ENCODE data around the gene EML6.

Gene EML6

DNA sequence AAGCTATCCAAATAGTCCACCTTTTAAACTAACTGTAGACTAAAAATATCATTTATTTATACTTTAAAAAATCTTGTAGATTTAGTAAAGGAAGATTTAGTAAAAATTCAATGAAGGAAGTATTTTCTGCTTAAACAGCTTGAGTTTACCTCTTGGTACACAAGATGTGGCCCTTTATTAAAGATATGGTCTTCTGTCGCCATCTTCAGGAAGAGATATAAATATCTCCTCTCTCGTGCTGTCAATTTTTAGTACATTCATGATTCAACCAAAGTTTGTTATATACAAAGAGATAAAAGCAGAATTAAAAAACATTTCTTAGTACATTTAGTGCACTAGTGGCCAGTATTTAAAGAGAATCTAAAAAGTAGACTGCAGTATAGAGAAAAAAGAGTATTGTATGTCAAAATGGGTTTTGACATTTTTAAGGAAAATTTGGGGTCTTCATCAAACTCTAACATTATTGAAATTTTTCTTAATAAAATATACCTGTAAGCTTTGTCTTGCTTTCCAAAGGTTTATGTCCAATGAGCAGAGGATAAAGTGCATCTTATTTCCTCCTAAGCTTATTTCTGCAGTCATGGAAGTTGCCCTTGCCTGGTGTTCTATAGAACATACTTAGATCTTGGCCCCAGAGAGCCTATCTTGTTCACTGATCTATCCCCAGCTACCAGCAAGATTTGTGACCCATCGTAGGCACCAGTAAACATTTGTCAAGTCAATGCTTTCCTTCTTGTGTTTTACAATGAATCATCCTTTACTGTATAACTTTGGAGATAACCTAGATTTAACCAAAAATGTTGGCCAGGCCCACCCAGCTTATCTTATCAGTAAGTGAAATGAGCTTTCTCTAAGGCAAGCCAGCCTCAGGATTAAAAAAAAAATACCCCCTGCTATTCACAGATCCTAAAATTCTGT, 18.5 kb upstream of the EML6 start:
- H3K4me3 ChIP-seq (ENCODE audit: low read depth, low read length): no peak overlapping the region
- TF ChIP-seq, protein P1, sequence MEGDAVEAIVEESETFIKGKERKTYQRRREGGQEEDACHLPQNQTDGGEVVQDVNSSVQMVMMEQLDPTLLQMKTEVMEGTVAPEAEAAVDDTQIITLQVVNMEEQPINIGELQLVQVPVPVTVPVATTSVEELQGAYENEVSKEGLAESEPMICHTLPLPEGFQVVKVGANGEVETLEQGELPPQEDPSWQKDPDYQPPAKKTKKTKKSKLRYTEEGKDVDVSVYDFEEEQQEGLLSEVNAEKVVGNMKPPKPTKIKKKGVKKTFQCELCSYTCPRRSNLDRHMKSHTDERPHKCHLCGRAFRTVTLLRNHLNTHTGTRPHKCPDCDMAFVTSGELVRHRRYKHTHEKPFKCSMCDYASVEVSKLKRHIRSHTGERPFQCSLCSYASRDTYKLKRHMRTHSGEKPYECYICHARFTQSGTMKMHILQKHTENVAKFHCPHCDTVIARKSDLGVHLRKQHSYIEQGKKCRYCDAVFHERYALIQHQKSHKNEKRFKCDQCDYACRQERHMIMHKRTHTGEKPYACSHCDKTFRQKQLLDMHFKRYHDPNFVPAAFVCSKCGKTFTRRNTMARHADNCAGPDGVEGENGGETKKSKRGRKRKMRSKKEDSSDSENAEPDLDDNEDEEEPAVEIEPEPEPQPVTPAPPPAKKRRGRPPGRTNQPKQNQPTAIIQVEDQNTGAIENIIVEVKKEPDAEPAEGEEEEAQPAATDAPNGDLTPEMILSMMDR (IDR thresholded peaks at IDR 0.05; ENCODE audit: insufficient read depth, low read depth, low read length, missing control alignments): peak; percentile 39
- DNase-seq (ENCODE audit: low read depth): peak; percentile 67

DNA sequence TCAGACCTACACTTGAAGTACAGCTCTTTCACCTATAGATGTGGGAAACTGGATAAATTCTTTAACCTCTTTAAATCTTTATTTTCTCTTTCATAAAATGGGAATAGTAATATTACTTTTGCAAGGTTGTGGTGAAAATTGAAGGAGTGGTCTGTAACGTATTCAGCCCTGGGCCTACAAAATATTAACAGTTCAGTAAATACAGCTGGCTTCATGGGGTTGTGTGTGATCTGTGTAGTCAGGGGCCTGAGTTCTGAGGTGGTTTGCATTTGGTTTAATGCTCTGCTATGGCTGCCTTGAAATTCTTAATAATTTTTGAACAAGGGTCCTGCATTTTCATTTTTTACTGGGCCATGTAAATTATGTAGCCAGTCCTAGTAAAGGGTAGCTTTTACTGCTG, 16.8 kb upstream of the EML6 start:
- TF ChIP-seq, protein P1 (IDR thresholded peaks at IDR 0.05; ENCODE audit: insufficient read depth, low read depth, low read length, missing control alignments): no peak
- H3K4me3 ChIP-seq (ENCODE audit: low read depth, low read length): no peak overlapping the region
- DNase-seq (ENCODE audit: low read depth): no peak

DNA sequence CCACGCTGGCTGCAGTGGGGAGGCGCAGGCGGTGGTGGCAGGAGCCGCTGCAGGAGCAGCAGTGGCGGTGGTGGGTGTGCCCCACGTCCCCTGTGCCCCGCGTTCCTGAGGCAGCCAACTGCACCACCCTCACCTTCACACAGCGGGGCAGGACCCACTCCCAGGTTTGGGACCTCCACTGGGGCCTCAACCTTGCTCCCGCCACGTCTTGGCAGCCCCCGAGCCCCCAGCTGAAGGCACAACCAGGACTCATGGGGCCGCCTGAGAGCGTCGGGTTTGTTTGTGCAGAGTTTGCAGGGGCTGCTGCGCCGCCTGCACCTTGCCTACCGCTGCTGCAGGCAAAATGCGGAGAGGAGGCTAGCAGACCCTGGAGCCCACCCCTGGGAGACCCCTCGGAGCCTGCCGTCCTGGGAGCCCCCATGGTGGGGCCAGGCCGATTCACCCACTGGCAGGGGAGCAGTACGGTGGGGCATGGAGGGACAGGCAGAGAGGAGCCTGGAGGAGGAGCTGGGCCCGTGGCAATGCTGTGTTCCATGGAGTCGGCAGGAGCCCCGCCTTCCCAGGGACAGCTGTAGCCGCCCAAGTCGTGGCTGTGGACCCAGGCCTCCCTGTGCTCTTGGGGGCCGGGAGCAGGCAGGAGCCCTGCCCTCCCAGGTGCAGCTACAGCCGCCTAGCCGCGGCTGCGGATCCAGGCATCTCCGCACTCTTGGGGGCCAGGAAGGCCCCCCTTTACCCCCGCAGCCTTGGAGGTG, 14.7 kb upstream of the EML6 start:
- DNase-seq (ENCODE audit: low read depth): no peak
- peak overlapping the region; percentile 2; the same call in 1 of the 2 replicates for H3K4me3 ChIP-seq (ENCODE audit: low read depth, low read length)
- TF ChIP-seq, protein P1 (IDR thresholded peaks at IDR 0.05; ENCODE audit: insufficient read depth, low read depth, low read length, missing control alignments): no peak

DNA sequence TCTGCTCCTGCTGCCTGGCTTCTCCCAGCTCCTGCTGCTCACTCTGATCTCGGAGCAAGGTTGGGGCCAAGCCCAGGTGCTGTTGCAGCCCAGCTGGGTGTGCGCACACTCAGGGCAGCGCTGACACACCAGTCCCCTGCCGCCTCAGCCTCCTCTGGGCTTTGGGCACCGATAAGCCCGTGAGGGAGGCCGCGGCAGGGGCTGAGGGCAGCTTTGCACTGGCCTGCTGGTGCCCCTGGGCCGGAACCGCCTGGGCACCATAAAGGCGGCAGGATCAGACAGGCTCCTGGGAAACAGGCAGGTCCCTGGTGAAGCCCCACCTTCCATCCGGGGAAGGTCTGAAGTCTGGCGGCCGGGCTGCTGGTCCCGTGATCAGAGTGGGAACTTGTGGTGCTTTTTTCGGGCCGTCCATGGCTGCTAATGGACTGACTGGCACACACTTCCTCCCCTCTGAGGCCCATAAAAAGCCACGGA, 14.1 kb upstream of the EML6 start:
- peak; percentile 23 for DNase-seq (ENCODE audit: low read depth)
- TF ChIP-seq, protein P1 (IDR thresholded peaks at IDR 0.05; ENCODE audit: insufficient read depth, low read depth, low read length, missing control alignments): no peak
- H3K4me3 ChIP-seq (ENCODE audit: low read depth, low read length): peak overlapping the region; percentile 2; the same call in 1 of the 2 replicates

DNA sequence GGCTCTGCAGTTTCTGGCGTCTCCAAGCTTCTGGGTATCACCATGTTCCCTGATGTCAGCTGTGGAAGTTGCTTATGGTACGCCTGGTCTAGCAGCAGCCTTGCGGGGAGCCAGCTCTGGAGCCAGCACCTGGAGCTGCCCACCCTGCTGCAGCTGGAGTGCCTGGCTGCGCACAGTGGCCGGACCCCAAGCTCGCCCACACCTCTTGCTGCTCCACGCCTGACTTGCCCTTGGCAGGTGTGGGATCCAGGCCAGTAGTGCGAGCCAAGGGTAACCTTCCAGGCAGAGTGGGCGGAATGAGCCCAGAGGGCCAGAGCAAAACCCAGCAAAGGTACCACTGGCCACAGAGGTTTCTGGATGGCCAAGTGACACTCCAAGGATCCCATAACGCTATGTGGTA, 13.2 kb upstream of the EML6 start:
- DNase-seq (ENCODE audit: low read depth): no peak
- H3K4me3 ChIP-seq (ENCODE audit: low read depth, low read length): no peak overlapping the region
- TF ChIP-seq, protein P1 (IDR thresholded peaks at IDR 0.05; ENCODE audit: insufficient read depth, low read depth, low read length, missing control alignments): no peak

DNA sequence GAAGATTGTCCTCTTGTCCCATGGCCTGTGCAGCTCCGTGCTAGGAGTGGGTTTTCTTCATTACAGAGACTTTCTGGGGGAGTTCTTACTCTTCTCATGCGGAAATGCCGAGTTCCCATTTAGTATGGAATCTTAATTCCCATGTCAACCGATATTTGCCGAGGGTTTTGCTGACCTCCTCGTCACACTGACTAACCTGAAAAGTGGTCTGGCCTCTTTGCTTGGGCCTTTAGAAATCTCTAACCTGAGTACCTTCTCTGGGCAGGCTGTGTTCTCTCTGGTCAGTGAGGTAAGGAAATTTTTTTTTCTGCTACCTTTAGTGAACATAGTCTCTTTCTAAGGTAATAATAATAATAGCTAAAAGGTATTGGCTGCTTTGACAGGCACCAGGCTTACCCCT, 10.9 kb upstream of the EML6 start:
- H3K4me3 ChIP-seq (ENCODE audit: low read depth, low read length): no peak overlapping the region
- no peak for DNase-seq (ENCODE audit: low read depth)
- TF ChIP-seq, protein P1 (IDR thresholded peaks at IDR 0.05; ENCODE audit: insufficient read depth, low read depth, low read length, missing control alignments): no peak

Data from GM12865 (cell line).